ENCODE measurements around the gene XCR1. TPM values are rescaled to one million over a fixed set of nuclear protein-coding genes. Genes with fewer than 3 reads are reported as not detected.

XCR1 gene
- total RNA-seq, 1 experiment from 2014 or later, result not detected

DNA sequence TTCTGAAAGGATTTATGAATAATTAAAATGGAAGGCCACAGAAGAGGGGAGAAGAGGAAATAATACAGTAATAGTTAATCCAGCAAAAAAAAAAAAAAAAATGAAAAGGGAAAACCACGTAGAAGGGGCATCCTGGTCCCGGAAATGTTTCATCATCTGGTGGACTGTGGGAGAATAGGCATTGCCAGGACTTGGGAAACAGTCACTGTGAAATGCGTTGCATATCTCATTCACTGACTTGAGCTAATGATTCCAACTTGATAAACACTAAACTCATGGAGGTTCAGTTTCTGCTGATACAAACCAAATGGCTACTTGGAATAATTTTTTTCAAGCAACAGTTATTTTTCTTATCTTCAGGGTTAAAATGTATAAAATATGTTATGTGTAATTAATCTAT lies 3.2 kb downstream of the XCR1 start:
- Histone ChIP-seq H3K27ac (ENCODE audit: low read depth, low read length, poor library complexity, severe bottlenecking) (no peak overlapping the region), H3K9me3 (ENCODE audit: low read depth, low read length, poor library complexity, severe bottlenecking) (no peaks in the 10 kb centered on the region), H3K36me3 (ENCODE audit: insufficient read depth, low read length, poor library complexity, severe bottlenecking) (no peaks in the 10 kb centered on the region), H3K4me3 (ENCODE audit: low read depth, low read length, poor library complexity, severe bottlenecking) (no peak overlapping the region), H3K4me1 (ENCODE audit: insufficient read depth, low read length, poor library complexity, severe bottlenecking) (no peaks in the 10 kb centered on the region), H3K27me3 (replicated peaks; ENCODE audit: insufficient read depth, low read depth, low read length, poor library complexity) (no peaks in the 10 kb centered on the region)
- POLR2A ChIA-PET (ENCODE audit: low non-redundant PET), result no interaction called here
- CTCF ChIA-PET, result no interaction called here
- BruUV-seq (replicated peaks), result no TSS peak
- TF ChIP-seq EZH2 (IDR thresholded peaks at IDR 0.05; ENCODE audit: borderline replicate concordance, low read depth, low read length, poor library complexity, severe bottlenecking) (no peak), CTCF (conservative IDR thresholded peaks at IDR 0.05; ENCODE audit: low read depth, low read length) (no peak)
- intact Hi-C loops (cut with micrococcal nuclease; ENCODE audit: unreplicated experiment), result no loop called here
- no peak for DNase-seq (ENCODE audit: low spot score)

- Histone ChIP-seq H3K4me3 (ENCODE audit: low read depth, low read length, poor library complexity, severe bottlenecking) (no peak overlapping the region), H3K9me3 (ENCODE audit: low read depth, low read length, poor library complexity, severe bottlenecking) (no peaks in the 10 kb centered on the region), H3K27me3 (replicated peaks; ENCODE audit: insufficient read depth, low read depth, low read length, poor library complexity) (no peaks in the 10 kb centered on the region), H3K4me1 (ENCODE audit: insufficient read depth, low read length, poor library complexity, severe bottlenecking) (no peaks in the 10 kb centered on the region), H3K36me3 (ENCODE audit: insufficient read depth, low read length, poor library complexity, severe bottlenecking) (no peaks in the 10 kb centered on the region), H3K27ac (ENCODE audit: low read depth, low read length, poor library complexity, severe bottlenecking) (no peak overlapping the region)
- ChIA-PET POLR2A (ENCODE audit: low non-redundant PET) (no interaction called here), CTCF (no interaction called here)
- TF ChIP-seq EZH2 (IDR thresholded peaks at IDR 0.05; ENCODE audit: borderline replicate concordance, low read depth, low read length, poor library complexity, severe bottlenecking), result no peak
- no peak for TF ChIP-seq CTCF (conservative IDR thresholded peaks at IDR 0.05; ENCODE audit: low read depth, low read length)
- intact Hi-C loops (cut with micrococcal nuclease; ENCODE audit: unreplicated experiment), result no loop called here
- BruUV-seq (replicated peaks), result no TSS peak
- no peak for DNase-seq (ENCODE audit: low spot score)
Observed at GRCh38 chr3:46022909-46023785, 4.1 kb downstream of the XCR1 start.

DNA sequence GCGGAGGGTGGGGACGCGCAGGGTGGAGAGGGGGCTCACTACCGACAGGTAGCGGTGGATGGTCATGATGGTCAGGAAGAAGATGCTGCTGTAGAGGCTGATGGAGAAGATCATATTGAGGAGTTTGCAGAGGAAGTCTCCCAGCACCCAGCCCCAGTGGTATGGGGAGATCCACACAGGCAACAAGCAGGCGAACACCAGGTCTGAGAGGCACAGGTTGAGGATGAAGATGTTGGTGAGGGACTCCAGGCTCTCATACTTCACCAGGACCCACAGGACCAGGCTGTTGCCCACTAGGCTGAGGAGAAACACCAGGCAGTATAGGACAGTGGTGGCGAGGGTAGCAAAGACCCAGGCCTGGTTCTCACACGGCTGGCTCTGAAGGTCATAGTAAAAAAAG lies 5.8 kb downstream of the XCR1 start:
- ChIA-PET CTCF (no interaction called here), POLR2A (ENCODE audit: low non-redundant PET) (no interaction called here)

More for the DNA sequence above, 5.8 kb downstream of the XCR1 start:
- Histone ChIP-seq H3K4me3 (ENCODE audit: low read depth, low read length, poor library complexity, severe bottlenecking) (no peak overlapping the region), H3K27ac (ENCODE audit: low read depth, low read length, poor library complexity, severe bottlenecking) (no peak overlapping the region), H3K27me3 (replicated peaks; ENCODE audit: insufficient read depth, low read depth, low read length, poor library complexity) (no peaks in the 10 kb centered on the region), H3K9me3 (ENCODE audit: low read depth, low read length, poor library complexity, severe bottlenecking) (no peaks in the 10 kb centered on the region), H3K4me1 (ENCODE audit: insufficient read depth, low read length, poor library complexity, severe bottlenecking) (no peaks in the 10 kb centered on the region), H3K36me3 (ENCODE audit: insufficient read depth, low read length, poor library complexity, severe bottlenecking) (no peaks in the 10 kb centered on the region)
- DNase-seq (ENCODE audit: low spot score), result no peak
- intact Hi-C loops (cut with micrococcal nuclease; ENCODE audit: unreplicated experiment), result no loop called here
- no peak for TF ChIP-seq EZH2 (IDR thresholded peaks at IDR 0.05; ENCODE audit: borderline replicate concordance, low read depth, low read length, poor library complexity, severe bottlenecking)
- no peak for TF ChIP-seq CTCF (conservative IDR thresholded peaks at IDR 0.05; ENCODE audit: low read depth, low read length)
- BruUV-seq (replicated peaks), result no TSS peak

All from A673 (cell line).